Transverse colon (tissue), 4 donors: ENCODE measurements around the gene PKD1. TPM values are rescaled to one million over a fixed set of nuclear protein-coding genes. Genes with fewer than 3 reads are reported as not detected.

Experiments
- DNase-seq: peaks from one replicate; pipeline ENCODE4 v3.0.0-alpha.2; 2019
- H3K27ac ChIP-seq, 4 donors: fragments of 200-600 bp; sonication (generic); 2 replicates each; pipeline ENCODE4 v1.5.1; 2016 to 2018; ENCODE audit warnings: inconsistent platforms in 4 of 4
- H3K27me3 ChIP-seq: fragments of 200-600 bp; sonication (generic); 2 replicates; pipeline ENCODE4 v1.5.1; 2017; ENCODE audit warnings: inconsistent platforms
- H3K36me3 ChIP-seq, 4 donors: fragments of 200-600 bp; sonication (generic); 2 replicates each; pipeline ENCODE4 v1.5.1; 2017 to 2019; ENCODE audit warnings: inconsistent platforms in 4 of 4
- H3K4me1 ChIP-seq, 4 donors: fragments of 200-600 bp; sonication (generic); 2 replicates each; pipeline ENCODE4 v1.5.1; 2017 to 2020; ENCODE audit warnings: inconsistent platforms in 4 of 4
- H3K4me3 ChIP-seq, 4 donors: fragments of 200-600 bp; sonication (generic); 1 replicate in 1 of 4; 2 replicates in 3 of 4; pipeline versions ENCODE4 v1.5.1 to v1.6.1; 2017 to 2019; ENCODE audit warnings: inconsistent platforms in 4 of 4
- H3K9me3 ChIP-seq, 2 donors: fragments of 200-600 bp; sonication (generic); 2 replicates each; pipeline ENCODE4 v1.5.1; 2017 to 2019; ENCODE audit warnings: inconsistent platforms in 2 of 2
- CTCF ChIP-seq, 5 experiments: fragments of 200-600 bp in 3 of 5; fragments of 450-650 bp in 2 of 5; sonication (generic) in 3 of 5; IDR thresholded peaks; 1 replicate in 2 of 5; 2 replicates in 3 of 5; pipeline ENCODE4 v1.5.1; 2016 to 2017; ENCODE audit warnings: antibody characterized with exemption in 5 of 5, inconsistent platforms in 3 of 5, mild to moderate bottlenecking in 2 of 5, moderate library complexity in 1 of 5
- EP300 ChIP-seq: sonication (generic); formaldehyde crosslinking; IDR thresholded peaks from one replicate; pipeline ENCODE4 v1.6.1; 2017; ENCODE audit warnings: antibody characterized with exemption, low read depth
- POLR2A ChIP-seq: fragments of 450-650 bp; IDR thresholded peaks from one replicate; pipeline ENCODE4 v1.6.1; 2016; ENCODE audit warnings: antibody characterized with exemption, mild to moderate bottlenecking, moderate library complexity
- POLR2AphosphoS5 ChIP-seq, 3 donors: sonication (generic); formaldehyde crosslinking; IDR thresholded peaks; one replicate each; pipeline ENCODE4 v1.6.1; 2016; ENCODE audit warnings: antibody characterized with exemption in 3 of 3
- WGBS, 2 donors: methylation state at CpG; one replicate each; pipeline ENCODE4 v1.1.5; 2018; ENCODE audit warnings: low coverage in 1 of 2; 5-methylcytosine and 5-hydroxymethylcytosine counted together
- in situ Hi-C, 4 donors: fragments of 200-750 bp; cut with MboI; loops; one replicate each; pipeline versions ENCODE4 v1.15.0 to v1.15.1; 2017; ENCODE audit warnings: low sequenced_read_pairs in 3 of 4, low pct_ligation_motif_present in 1 of 4, low pct_unique_long_range_greater_than_20kb in 1 of 4
- intact Hi-C: fragments of 100-400 bp; cut with DNase I; formaldehyde crosslinking; loops from one replicate; pipeline ENCODE4 v1.15.1; 2023; ENCODE audit warnings: low total_unique reads
- total RNA-seq, 4 donors: library from RNA; depleted of rRNA; stranded (reverse); fragments of >200 nt; gene quantifications; one replicate each; pipeline ENCODE4 v1.1.0, GENCODE V29; 2016

PKD1 gene
- total RNA-seq, 4 donors from 2014 or later, result 131 to 1,015 (median 289) TPM

- H3K4me3 ChIP-seq, result no peak overlapping the region
- H3K4me1 ChIP-seq, result no peaks in the 10 kb centered on the region
- intact Hi-C loops (no loop called here), in situ Hi-C loops (loop anchor here in 1 of 4 donors (25.0 kb wide), 1 partner anchor 312 kb away; the partner anchor contains the start of gene TBC1D24)
- no peaks in the 10 kb centered on the region for H3K27me3 ChIP-seq
- DNase-seq, result no peak
- no peak overlapping the region for H3K27ac ChIP-seq
- no peaks in the 10 kb centered on the region for H3K9me3 ChIP-seq
- H3K36me3 ChIP-seq, result peaks cover 0 to 31% (median 14%) of the 10 kb centered on the region in 4 donors
- WGBS, 2 donors, result 99% methylated on average over 10 of the region's 10 CpGs; no CpG with 5 or more reads in 1 of the 2 donors
- TF ChIP-seq EP300 (no peak), POLR2A (no peak), CTCF (IDR thresholded peaks at IDR 0.05) (no peak), POLR2AphosphoS5 (IDR thresholded peaks at IDR 0.05) (no peak)
Measured at GRCh38 chr16:2175454-2175853, 39.8 kb upstream of the PKD1 start.

DNA sequence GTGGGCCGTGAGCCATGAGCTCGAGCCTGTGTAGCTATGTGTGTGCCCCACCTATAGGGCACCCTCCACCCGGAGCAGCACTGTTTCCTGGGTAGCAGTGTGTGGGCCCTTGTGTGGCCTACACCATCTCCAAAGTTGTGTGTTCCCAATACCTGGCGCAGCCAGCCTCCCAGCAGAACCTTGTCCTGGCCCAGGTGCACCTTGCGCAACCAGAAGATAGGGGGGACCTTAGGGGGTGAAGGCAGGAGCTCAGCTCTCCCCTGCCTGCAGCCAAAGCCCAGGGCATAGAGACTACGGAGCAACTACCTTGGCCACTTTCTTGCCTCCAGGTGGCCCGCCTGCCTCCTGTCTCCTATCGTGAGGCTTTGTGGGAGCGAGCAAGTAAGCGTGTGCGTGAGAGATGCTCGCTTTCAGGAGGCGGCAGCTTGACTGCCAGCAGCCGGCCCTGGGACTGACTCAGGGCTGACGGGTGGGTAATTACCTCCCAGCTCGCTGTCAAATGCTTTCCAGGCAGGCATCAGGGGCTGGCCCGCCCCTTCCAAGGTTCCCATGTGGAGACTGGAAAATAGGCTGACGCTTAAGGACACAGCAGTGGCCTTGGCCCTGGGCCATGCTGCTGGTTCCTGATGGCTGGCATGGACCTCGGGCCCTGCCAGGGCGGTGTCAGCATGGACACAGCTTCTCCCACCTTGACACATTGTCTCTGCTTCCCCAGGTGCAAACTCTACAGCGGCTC lies 38.9 kb upstream of the PKD1 start:
- in situ Hi-C loops, result loop anchor here in 2 of 4 donors (25.0 kb wide), 1 partner anchor 313 kb away; the partner anchor contains the start of gene TBC1D24 (in 2 of the 2)
- Histone ChIP-seq H3K27ac (no peak overlapping the region), H3K4me3 (no peak overlapping the region), H3K4me1 (no peaks in the 10 kb centered on the region), H3K36me3 (peaks cover 0 to 31% (median 14%) of the 10 kb centered on the region in 4 donors), H3K9me3 (no peaks in the 10 kb centered on the region), H3K27me3 (no peaks in the 10 kb centered on the region)
- intact Hi-C loops, result no loop called here
- no peak for DNase-seq
- no peak for TF ChIP-seq EP300
- TF ChIP-seq POLR2AphosphoS5 (IDR thresholded peaks at IDR 0.05), result no peak
- TF ChIP-seq CTCF (IDR thresholded peaks at IDR 0.05), result no peak
- TF ChIP-seq POLR2A, result no peak
- WGBS, 2 donors, result 94% methylated on average over 21 of the region's 21 CpGs; no CpG with 5 or more reads in 1 of the 2 donors

- DNase-seq, result no peak
Measured at GRCh38 chr16:2173916-2174315, 38.2 kb upstream of the PKD1 start.

More at GRCh38 chr16:2173916-2174315, 38.2 kb upstream of the PKD1 start:
- in situ Hi-C loops (loop anchor here in 1 of 4 donors (25.0 kb wide), 1 partner anchor 313 kb away; the partner anchor contains the start of gene TBC1D24), intact Hi-C loops (no loop called here)
- H3K36me3 ChIP-seq, result peaks cover 0 to 31% (median 14%) of the 10 kb centered on the region in 4 donors
- no peak overlapping the region for H3K4me3 ChIP-seq
- no peak overlapping the region for H3K27ac ChIP-seq
- no peaks in the 10 kb centered on the region for H3K9me3 ChIP-seq
- no peaks in the 10 kb centered on the region for H3K27me3 ChIP-seq
- WGBS, 2 donors, result 91% methylated on average over 4 of the region's 4 CpGs; no CpG with 5 or more reads in 1 of the 2 donors
- H3K4me1 ChIP-seq, result no peaks in the 10 kb centered on the region
- TF ChIP-seq CTCF (IDR thresholded peaks at IDR 0.05), result no peak
